NCI-H1436 (cell line): ENCODE results near the gene TUBA1C.
"Not testable (repeated sequence)": the region's sequence is repeated elsewhere in the genome, so short reads cannot be mapped to it uniquely, and the experiment has no call there.

ENCODE experiments used
- DNase-seq: peaks from one replicate; lab custom pipeline; 2025; lab: John Stamatoyannopoulos, UW

The TUBA1C gene

DNA sequence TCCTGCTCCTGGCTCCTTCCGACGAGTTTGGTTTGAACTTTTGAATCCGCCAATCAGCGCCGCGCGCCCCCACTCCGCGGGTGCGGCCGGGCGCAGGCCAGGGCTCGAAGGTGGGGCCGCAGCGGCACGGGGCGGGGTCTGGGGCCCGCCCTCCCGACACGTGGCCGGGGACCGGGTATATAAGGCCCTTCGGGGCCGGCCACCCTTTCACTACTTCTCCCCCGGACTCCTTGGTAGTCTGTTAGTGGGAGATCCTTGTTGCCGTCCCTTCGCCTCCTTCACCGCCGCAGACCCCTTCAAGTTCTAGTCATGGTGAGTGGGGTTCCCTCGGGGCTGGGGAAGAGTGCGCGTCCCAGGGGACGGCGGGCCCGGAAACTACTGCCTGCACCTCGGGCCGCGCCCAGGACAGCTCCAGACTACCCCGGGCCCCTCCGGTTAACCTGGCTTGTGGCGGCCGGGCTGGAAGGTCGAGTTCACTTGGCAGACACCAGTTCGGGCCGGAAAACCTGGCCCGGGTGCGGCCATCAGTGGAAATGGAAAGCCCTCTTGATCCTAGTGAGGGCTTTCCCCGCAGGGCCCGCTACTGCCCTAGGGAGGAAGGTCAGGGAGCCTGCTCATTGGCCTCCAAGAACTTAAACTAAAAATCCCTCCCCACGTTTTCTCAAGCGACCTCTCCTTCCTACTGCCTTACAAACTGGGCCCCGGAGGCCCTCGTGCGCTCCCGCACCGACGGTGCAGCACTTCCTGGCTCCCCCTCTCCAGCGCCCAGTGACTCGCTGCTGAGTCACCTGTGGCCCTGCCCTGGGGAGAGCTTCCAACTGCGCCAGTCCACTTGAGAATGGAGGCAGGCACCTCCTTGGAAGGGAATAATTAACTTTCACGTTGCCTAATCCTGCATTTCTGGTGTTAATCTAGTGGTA is at the start of gene TUBA1C:
TSS of gene TUBA1C (plus strand) at position 210 of the 920 bp plus-strand sequence. CDS start at position 310, 100 bp downstream.
- DNase-seq = peak; percentile 94

- DNase-seq = no peak
These were observed 45.4 kb upstream of the TUBA1C start for GRCh38 chr12:49219417-49220026.

GRCh38 chr12:49220972-49221371 is 43.9 kb upstream of the TUBA1C start:
- no peak for DNase-seq

GRCh38 chr12:49223122-49223521 is 41.8 kb upstream of the TUBA1C start:
- DNase-seq = no peak

DNA sequence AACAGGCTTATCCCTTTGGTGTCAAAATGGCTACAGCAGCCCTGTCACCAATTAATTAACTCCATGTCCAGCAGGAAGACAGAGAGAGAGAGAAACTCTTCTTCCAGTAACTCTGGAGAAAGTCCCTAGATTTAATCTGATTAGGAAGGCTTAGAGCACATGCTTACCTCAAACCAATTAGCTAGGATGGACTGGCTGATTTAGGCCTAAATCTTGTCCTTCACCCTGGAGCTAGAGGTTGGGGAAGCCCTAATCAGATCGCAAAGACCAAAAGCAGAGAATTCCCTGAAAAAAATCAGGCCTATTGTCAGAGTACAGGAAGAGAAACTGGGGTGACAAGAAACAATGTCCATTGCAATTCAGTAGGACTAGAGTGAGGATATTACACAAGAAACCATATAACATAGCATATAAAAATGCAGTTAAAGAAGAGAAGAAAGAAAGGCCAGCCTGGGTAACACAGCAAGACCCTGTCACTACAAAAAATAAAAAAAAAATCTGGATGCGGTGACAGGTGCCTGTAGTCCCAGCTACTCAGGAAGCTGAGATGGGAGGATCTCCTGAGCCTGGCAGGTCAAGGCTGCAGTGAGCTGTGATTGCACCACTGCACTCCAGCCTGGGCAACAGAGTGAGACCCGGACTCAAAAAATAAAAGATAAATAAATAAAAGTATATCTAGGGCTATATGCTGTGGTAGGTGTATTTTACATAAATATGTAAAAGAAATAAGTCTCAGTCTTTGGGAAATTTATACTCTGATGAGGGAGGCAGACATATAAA is 41.1 kb upstream of the TUBA1C start:
- no peak for DNase-seq

GRCh38 chr12:49225576-49226166 is 39.2 kb upstream of the TUBA1C start:
- DNase-seq = no peak

DNA sequence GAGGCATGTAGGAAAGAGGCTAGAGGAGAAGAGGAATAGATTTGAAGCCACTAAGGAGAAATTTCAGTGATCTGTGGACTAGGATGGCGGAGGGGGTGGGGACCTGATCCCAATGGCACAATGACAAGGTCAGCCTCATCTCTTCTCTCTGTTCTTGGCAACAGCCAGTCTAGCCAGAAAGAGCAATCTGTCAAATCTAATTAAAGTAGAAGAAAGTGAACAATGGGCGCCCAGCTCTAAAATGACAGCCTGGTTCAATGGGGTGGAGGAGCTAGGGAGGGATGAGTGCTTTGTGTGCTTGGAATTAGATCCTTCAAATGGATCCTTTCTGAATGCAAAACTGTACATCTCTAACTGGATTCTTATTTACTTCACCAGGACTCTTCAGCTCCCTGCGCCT is 37.2 kb upstream of the TUBA1C start:
- no peak for DNase-seq

- no peak for DNase-seq
These were observed 36.2 kb upstream of the TUBA1C start for GRCh38 chr12:49228653-49229052.

- no peak for DNase-seq
These were observed 34.6 kb upstream of the TUBA1C start for GRCh38 chr12:49230176-49230804.

GRCh38 chr12:49230805-49231194 is 34.1 kb upstream of the TUBA1C start:
- no peak for DNase-seq

DNA sequence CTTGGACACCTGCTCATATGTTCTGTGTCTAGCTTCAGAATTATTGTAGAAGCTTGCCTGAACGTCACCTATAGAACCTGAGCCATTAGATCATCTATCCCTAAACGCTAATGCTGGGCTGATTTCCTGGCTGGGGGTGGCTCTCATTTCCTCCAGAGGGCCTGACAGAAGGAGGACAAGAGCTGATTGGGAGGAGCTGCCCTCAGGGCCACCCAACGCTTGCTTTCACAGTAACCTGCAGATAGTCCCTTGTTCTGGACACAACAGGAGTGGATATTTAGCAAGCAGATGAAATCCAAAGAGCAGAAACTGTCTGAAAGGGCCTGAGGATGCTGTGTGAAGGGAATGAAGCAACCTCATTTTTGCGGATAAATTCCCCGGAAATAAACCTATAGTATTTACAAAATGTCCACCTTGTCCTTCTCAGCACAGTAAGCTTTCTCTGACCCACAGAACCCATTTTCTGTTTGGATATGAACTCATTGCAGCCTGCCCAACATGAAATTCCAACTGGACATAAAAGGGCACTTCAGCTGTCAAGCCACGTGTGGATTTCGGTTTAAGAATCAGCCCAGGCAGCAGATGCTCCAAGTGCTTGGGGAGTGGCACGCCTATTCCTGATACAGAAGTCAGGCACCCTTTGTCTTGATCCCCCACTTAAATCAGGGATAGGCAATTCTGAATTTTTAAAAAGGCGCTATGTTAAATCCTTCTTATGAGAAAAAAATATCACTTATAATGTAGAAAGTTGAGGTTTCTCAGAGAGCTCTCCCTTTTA is 32.8 kb upstream of the TUBA1C start:
- no peak for DNase-seq

DNA sequence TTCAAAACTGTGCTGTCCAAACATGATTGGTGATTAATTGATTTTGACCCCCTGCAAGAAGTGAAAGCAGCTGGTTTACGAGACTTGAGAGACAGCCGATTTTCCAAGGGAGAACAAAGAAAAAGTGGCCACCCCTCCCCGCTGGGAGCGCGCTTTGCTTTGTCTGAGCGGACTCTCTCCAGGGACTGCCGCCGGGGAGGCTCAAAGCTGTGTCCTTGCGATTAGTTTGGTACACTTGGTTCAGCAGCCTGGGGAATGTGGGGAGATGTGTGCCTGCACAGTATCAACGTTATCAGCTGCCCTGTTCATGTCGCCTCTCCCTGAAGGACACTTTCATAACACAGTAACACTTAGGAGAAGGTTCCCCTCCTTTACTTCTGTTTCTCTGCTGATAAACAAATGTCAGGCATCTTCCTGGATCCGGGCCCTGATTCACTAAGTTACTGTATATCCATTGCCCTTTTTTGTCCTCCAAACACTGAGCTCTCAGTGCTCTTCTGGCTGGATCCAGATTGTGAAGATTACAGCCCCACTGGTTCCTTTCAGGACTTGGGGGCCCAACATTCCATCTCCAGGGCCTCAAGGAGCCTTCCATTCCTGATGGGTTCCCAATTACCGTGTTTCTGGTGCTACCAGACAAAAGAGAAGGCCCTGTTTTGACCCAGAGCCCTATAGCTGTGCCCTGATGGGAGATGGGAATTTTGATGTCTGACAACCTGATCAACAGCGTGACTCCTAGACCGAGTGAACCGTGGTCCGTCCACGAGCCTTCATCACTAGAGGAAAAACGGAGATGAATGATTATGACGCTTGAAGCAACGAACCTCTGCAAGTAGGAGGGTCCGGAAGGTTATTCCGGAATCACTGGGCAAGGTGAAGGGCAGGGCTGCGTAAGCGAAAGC is 31.7 kb upstream of the TUBA1C start:
- peak; percentile 88 for DNase-seq

DNA sequence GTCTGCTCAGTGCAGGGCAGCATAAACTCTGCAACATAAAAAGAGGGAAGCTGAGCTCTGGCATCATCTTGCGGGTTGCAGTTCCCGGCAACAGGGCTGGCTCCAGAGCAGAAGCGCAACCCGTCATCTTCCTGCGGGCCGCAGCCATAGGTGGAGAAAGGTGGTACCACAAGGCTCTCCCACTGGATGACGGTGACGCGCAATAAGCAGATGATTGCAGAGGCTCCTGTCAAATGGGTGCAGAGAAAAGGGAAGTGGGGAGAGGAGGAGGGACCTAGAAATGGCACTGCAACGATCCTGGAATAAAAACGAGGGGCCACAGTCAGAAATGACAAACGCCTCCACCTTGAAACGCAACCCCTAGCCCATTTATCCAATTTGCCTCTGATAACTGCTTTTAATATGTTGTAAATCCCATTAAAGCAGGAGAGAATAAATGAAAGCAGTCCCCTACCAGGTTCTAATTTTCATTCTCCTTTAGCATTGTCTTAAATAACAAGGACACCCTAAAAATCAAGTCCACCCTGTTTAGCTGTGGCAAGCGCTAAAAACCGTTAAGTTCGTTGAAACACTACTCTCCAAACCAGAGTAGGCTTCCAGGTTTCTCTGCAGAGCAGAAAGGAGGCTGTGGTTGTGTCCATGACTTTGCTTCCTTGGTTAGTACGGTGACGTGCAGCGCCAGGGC is 30.9 kb upstream of the TUBA1C start:
- peak; percentile 98 for DNase-seq

DNA sequence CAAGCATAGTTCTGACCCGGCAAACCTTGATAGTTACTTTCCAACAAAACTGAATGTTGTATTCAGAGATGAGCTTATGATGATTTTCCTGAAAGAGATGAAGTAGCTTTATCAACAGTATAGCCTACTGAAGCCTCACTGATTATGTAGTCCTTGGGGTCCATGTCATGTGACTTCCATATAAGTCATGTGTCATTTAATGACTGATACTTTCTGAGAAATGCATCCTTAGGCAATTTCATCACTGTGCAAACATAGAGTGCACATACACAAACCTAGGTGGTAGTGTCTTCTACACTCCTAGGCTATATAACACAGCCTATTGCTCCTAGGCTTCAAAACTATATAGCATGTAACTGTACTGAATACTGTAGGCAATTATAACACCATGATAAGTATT is 28.5 kb upstream of the TUBA1C start:
- no peak for DNase-seq

- DNase-seq = no peak
These were observed 21.3 kb upstream of the TUBA1C start for GRCh38 chr12:49243631-49244030.

DNA sequence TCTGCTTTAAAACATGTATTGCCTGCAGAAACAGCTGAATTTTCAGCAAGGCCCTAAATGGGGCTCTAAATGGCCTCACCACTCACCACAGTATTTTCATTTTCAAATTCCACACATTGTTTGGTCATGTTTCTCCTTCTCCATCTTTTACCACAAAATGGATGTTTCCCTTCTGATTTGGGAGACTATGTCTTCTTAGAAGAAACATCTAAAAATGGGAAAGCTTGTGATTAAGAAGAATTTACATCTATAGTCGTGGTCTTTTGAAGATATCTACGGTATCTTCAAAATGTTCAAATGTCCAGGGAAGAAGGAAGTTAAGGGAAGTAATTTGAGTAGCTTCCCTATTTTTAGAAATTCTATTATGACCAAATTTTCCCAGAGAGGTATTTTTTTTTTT is 20.7 kb upstream of the TUBA1C start:
- DNase-seq = no peak

GRCh38 chr12:49251357-49251756 is 13.5 kb upstream of the TUBA1C start:
- DNase-seq = no peak

- DNase-seq = no peak
These were observed 11.8 kb upstream of the TUBA1C start for GRCh38 chr12:49253033-49253623.

- DNase-seq = not testable (repeated sequence)
These were observed 9.4 kb upstream of the TUBA1C start for GRCh38 chr12:49255456-49255855.
